HepG2 (cell line): ENCODE results near the gene AKT2. TPM values are rescaled to one million over a fixed set of nuclear protein-coding genes. Genes with fewer than 3 reads are reported as not detected.

ENCODE experiments used
- AHDC1 ChIP-seq: sonication (generic); formaldehyde crosslinking; IDR thresholded peaks from 2 replicates; pipeline ENCODE4 v1.5.1; 2020; ENCODE audit warnings: mild to moderate bottlenecking, missing genetic modification reagents, borderline replicate concordance
- ARID2 ChIP-seq: sonication (generic); formaldehyde crosslinking; IDR thresholded peaks from 2 replicates; pipeline ENCODE4 v1.8.1; 2022; ENCODE audit warnings: mild to moderate bottlenecking, missing genetic modification reagents, borderline replicate concordance
- HDAC2 ChIP-seq: sonication (generic); formaldehyde crosslinking; IDR thresholded peaks from 2 replicates; pipeline ENCODE4 v1.4.0; 2020; ENCODE audit warnings: missing genetic modification reagents
- MED8 ChIP-seq: sonication (generic); formaldehyde crosslinking; IDR thresholded peaks from 2 replicates; pipeline ENCODE4 v1.8.1; 2023; ENCODE audit warnings: mild to moderate bottlenecking, missing genetic modification reagents; ENCODE audit not compliant: insufficient replicate concordance
- MIER3 ChIP-seq: IDR thresholded peaks from 2 replicates; pipeline ENCODE4 v1.6.1; 2016; ENCODE audit warnings: missing compliant biosample characterization, borderline replicate concordance
- NFE2L1 ChIP-seq: sonication (generic); formaldehyde crosslinking; IDR thresholded peaks from 2 replicates; pipeline ENCODE4 v1.4.0; 2020; ENCODE audit warnings: missing genetic modification reagents, mild to moderate bottlenecking, borderline replicate concordance
- REPIN1 ChIP-seq: sonication (generic); formaldehyde crosslinking; IDR thresholded peaks from 2 replicates; pipeline ENCODE4 v1.8.0; 2022; ENCODE audit warnings: missing genetic modification reagents, low read depth, mild to moderate bottlenecking, borderline replicate concordance
- SETDB1 ChIP-seq: sonication (generic); formaldehyde crosslinking; IDR thresholded peaks from 2 replicates; pipeline ENCODE4 v1.5.1; 2020; ENCODE audit warnings: missing genetic modification reagents, mild to moderate bottlenecking, borderline replicate concordance
- SNAPC5 ChIP-seq: sonication (generic); formaldehyde crosslinking; IDR thresholded peaks from 2 replicates; pipeline ENCODE4 v1.8.1; 2023; ENCODE audit warnings: mild to moderate bottlenecking, missing genetic modification reagents, borderline replicate concordance
- SPEN ChIP-seq: sonication (generic); formaldehyde crosslinking; IDR thresholded peaks from 2 replicates; pipeline ENCODE4 v1.5.1; 2020; ENCODE audit warnings: low read depth, mild to moderate bottlenecking, missing genetic modification reagents
- STAG1 ChIP-seq: sonication (generic); formaldehyde crosslinking; IDR thresholded peaks from 2 replicates; pipeline ENCODE4 v1.4.0; 2020; ENCODE audit warnings: missing genetic modification reagents
- TMF1 ChIP-seq: sonication (generic); formaldehyde crosslinking; IDR thresholded peaks from 2 replicates; pipeline ENCODE4 v1.8.1; 2022; ENCODE audit warnings: low read depth, missing genetic modification reagents
- TRIM24 ChIP-seq: sonication (generic); formaldehyde crosslinking; IDR thresholded peaks from 2 replicates; pipeline ENCODE4 v1.8.0; 2022; ENCODE audit warnings: mild to moderate bottlenecking, missing genetic modification reagents
- ZBTB46 ChIP-seq: sonication (generic); formaldehyde crosslinking; IDR thresholded peaks from 2 replicates; pipeline ENCODE4 v1.4.0; 2020; ENCODE audit warnings: mild to moderate bottlenecking, missing genetic modification reagents, borderline replicate concordance
- ZBTB8A ChIP-seq: sonication (generic); formaldehyde crosslinking; IDR thresholded peaks from 2 replicates; pipeline ENCODE4 v1.4.0; 2020; ENCODE audit warnings: mild to moderate bottlenecking, low read depth, missing genetic modification reagents, borderline replicate concordance
- ZFP36L1 ChIP-seq: sonication (generic); formaldehyde crosslinking; IDR thresholded peaks from 2 replicates; pipeline ENCODE4 v1.8.0; 2022; ENCODE audit warnings: mild to moderate bottlenecking, missing genetic modification reagents, moderate library complexity
- ZFP36L2 ChIP-seq: sonication (generic); formaldehyde crosslinking; IDR thresholded peaks from 2 replicates; pipeline ENCODE4 v1.4.0; 2020; ENCODE audit warnings: missing genetic modification reagents
- ZNF335 ChIP-seq: sonication (generic); formaldehyde crosslinking; IDR thresholded peaks from 2 replicates; pipeline ENCODE4 v1.4.0; 2020; ENCODE audit warnings: missing genetic modification reagents
- ZNF33A ChIP-seq: sonication (generic); formaldehyde crosslinking; IDR thresholded peaks from 2 replicates; pipeline ENCODE4 v1.5.1; 2020; ENCODE audit warnings: missing genetic modification reagents, mild to moderate bottlenecking, moderate library complexity, borderline replicate concordance
- ZNF740 ChIP-seq: sonication (generic); formaldehyde crosslinking; IDR thresholded peaks from 2 replicates; pipeline ENCODE4 v1.4.0; 2020; ENCODE audit warnings: missing genetic modification reagents
- ZNF816 ChIP-seq: sonication (generic); formaldehyde crosslinking; IDR thresholded peaks from 2 replicates; pipeline ENCODE4 v1.8.0; 2022; ENCODE audit warnings: missing genetic modification reagents, mild to moderate bottlenecking, borderline replicate concordance
- polyA plus RNA-seq, 8 experiments: library from polyadenylated mRNA; depleted of rRNA in 3 of 8; stranded (reverse) in 7 of 8; unstranded in 1 of 8; fragments of >200 nt; fragmentation: Illumina TruSeq in 4 of 8; extraction: Trizol in 4 of 8; gene quantifications; 2 replicates each; pipeline versions ENCODE4 v1.2.1 to v1.2.3, GENCODE V29; 2011 to 2016; ENCODE audit warnings: low read depth in 4 of 8, missing spikeins in 1 of 8, mixed read lengths in 1 of 8; ENCODE audit not compliant: insufficient read depth in 1 of 8
- total RNA-seq, 5 experiments: library from RNA; depleted of rRNA; stranded (reverse); fragments of >200 nt; fragmentation: Illumina TruSeq; extraction: Trizol; gene quantifications; 2 replicates each; pipeline ENCODE4 v1.2.3, GENCODE V29; 2016; ENCODE audit warnings: low read depth in 1 of 5

Gene AKT2
- total and polyA plus RNA-seq, 2 of the 13 experiments (the other 11 are each of a cell fraction or from before 2014, with no cell fraction given) = 82.1 to 173 TPM

- no peak; the same call in 1 of the 2 replicates for TF ChIP-seq AHDC1 (CRISPR knock-in tag)
- TF ChIP-seq MIER3 (CRISPR knock-in tag) = no peak
- TF ChIP-seq ZFP36L1 = no peak
- TF ChIP-seq ZNF33A (CRISPR knock-in tag) = no peak
- TF ChIP-seq ZFP36L2 (CRISPR knock-in tag) = no peak
- TF ChIP-seq ZNF816 (CRISPR knock-in tag) = 0 out of 2 replicates have a peak, but pooled peaks have one; percentile 0
- TF ChIP-seq HDAC2 (CRISPR knock-in tag) = no peak
- peak; percentile 37 for TF ChIP-seq MED8 (CRISPR knock-in tag)
- TF ChIP-seq ZNF335 (CRISPR knock-in tag) = peak; percentile 94
- no peak for TF ChIP-seq SETDB1 (CRISPR knock-in tag)
- peak; percentile 53; the same call in 1 of the 2 replicates for TF ChIP-seq SPEN (CRISPR knock-in tag)
- no peak for TF ChIP-seq SNAPC5 (CRISPR knock-in tag)
- TF ChIP-seq ZBTB8A (CRISPR knock-in tag) = no peak
- TF ChIP-seq REPIN1 (CRISPR knock-in tag) = peak; percentile 29; the same call in 1 of the 2 replicates
- no peak for TF ChIP-seq ZNF740
- TF ChIP-seq ARID2 = no peak
- TF ChIP-seq ZBTB46 (CRISPR knock-in tag) = no peak
- no peak for TF ChIP-seq NFE2L1 (CRISPR knock-in tag)
- TF ChIP-seq STAG1 = no peak
- TF ChIP-seq TMF1 (CRISPR knock-in tag) = no peak
- no peak for TF ChIP-seq TRIM24 (CRISPR knock-in tag)
Measured at GRCh38 chr19:40190891-40191835, 94.0 kb downstream of the AKT2 start, which contains the start of gene MAP3K10 (continued).
